HCEC 1CT (cell line): ENCODE measurements around the gene NOS3.
"Not testable (repeated sequence)": the region's sequence is repeated elsewhere in the genome, so short reads cannot be mapped to it uniquely, and the experiment has no call there.

Source experiments
- DNase-seq: peaks from one replicate; pipeline ENCODE4 v3.0.0-alpha.2; 2017

NOS3 gene

DNA sequence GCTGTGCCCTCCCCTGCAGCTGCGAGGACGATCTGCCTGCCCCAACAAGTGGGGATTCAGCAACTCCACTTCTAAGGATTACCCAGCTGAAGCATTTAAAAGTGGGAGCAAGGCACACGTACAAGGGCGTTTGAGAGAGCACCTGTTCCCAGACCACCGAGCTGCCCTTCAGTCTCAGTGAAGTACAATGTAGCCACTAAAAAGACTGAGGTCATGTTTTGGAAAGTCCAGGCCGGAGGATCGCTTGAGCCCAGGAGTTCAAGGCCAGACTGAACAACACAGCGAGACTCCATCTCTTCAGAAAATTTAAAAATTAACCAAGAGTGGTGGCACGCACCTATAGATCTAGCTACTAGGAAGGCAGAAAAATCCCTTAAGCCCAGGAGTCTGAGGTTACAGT lies 14.7 kb downstream of the NOS3 start:
- DNase-seq, result no peak

DNA sequence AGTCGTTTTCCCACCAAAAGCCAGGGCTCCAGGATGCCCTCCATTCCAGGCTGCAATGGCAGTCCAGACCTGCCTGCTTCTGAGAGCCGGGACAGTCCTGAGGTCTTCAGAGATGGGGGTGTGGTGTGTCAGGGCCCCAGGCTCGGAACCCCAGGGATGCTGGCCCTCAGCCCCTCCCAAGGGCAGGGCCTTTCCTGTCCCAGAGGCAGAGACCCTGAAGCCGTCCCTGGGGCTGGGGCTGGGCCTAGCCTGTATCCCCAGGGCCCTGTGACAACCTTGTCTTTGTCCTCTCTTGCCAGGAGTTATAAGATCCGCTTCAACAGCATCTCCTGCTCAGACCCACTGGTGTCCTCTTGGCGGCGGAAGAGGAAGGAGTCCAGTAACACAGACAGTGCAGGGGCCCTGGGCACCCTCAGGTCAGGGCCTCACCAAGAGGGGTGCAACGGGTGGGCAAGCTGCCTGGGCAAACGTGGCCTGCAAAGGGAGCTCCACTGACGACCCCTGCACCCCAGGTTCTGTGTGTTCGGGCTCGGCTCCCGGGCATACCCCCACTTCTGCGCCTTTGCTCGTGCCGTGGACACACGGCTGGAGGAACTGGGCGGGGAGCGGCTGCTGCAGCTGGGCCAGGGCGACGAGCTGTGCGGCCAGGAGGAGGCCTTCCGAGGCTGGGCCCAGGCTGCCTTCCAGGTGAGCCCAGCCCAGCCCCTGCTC lies 15.9 kb downstream of the NOS3 start:
- no peak for DNase-seq

DNA sequence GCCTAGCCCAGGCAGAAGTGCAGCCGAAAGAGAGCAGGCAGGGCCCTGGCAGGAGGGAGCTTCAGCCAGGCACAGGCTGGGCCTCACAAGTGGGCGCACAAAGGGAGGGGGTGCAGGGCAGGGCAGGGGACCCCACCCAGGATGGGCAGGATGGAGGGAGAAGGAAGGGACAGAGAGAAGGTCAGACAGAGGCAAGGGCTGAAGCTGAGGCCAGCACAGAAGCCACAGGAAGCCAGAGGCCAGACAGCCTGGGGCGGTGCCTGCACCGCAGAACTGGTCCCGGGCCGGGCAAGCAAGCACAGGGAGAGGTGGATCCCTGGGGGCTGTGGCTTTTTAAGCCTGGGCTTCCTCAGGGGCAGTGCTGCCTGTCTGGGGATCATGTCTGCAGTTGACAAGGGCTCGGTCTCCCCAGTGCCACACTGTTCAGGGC lies 16.7 kb downstream of the NOS3 start:
- DNase-seq, result no peak

DNA sequence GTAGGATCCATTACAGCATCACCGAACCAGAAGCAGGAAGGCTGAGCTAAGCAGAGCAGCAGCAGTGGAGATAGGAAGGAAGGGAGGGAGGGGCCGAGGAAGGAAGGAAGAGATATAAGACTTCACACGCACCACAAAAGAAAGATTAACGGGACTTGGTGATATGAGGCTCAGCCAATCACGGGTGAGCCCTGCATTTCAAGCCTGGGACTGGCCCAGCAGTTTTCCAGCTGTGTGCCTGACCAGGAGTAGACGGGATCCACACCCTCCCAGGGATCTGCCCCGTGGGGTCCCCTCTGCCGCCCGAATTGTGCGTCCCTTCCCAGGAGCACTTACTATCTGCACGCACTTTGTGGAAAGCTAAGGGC lies 17.3 kb downstream of the NOS3 start:
- no peak for DNase-seq

DNA sequence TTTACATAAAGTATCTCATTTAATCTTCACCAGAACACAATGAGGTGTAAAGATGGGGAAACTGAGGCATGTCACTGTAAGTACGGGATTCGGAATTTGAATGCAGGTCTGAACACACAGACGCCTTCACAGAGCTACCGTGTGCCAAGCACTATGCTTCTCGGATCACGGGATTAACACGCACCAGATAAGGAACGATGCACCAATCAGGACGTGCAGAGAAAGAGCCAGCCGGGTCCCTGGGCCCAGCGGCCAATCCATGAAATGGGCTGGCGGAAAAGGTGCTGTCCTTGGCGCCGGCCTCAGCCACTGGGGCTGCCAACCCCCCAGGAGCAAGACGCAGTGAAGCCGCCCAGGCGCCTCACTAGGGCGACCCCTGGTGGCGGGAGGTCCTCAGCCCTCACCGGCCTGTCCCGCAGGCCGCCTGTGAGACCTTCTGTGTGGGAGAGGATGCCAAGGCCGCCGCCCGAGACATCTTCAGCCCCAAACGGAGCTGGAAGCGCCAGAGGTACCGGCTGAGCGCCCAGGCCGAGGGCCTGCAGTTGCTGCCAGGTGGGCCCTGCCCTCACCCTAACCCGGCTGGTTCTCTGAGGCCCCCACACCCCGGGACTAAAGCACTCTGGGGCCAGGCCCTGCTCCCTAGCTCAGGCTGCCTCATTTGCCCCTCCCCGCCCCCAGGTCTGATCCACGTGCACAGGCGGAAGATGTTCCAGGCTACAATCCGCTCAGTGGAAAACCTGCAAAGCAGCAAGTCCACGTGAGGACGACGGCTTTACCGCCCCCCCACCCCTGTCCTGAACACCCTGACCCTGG lies 17.9 kb downstream of the NOS3 start:
- DNase-seq, result no peak

GRCh38 chr7:151009327-151010036 lies 18.7 kb downstream of the NOS3 start:
- DNase-seq, result no peak

DNA sequence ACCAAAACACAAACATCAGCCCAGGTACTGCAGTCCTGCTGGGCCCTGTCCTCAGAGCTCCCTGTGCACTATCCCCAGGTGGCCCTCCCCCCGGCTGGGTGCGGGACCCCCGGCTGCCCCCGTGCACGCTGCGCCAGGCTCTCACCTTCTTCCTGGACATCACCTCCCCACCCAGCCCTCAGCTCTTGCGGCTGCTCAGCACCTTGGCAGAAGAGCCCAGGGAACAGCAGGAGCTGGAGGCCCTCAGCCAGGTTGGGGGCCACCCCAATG lies 19.2 kb downstream of the NOS3 start:
- no peak for DNase-seq

DNA sequence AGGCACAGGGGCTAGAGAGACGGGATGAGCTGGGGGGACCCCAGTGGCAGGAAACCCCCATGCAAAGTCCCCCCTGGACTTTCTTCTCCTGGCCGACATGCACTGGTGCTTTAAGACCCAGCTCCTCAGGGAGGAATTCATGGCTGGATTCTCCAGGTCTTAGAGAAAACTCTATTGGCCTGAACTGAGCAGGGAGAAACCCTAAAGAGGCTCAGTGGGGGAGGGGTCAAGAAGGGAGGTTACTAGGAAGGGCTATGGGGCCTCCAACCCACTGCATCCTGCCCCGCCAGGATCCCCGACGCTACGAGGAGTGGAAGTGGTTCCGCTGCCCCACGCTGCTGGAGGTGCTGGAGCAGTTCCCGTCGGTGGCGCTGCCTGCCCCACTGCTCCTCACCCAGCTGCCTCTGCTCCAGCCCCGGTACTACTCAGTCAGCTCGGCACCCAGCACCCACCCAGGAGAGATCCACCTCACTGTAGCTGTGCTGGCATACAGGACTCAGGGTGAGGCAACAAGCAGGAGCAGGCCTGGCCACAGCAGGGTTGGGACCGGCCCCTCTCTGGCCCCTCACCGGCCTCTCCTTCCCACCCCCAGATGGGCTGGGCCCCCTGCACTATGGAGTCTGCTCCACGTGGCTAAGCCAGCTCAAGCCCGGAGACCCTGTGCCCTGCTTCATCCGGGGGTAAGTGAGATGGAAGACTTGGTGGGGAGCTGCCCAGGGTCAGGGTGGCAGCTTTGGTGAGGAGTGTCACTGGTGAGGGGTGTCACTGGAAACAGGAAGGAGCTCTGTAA lies 19.7 kb downstream of the NOS3 start:
- no peak for DNase-seq

DNA sequence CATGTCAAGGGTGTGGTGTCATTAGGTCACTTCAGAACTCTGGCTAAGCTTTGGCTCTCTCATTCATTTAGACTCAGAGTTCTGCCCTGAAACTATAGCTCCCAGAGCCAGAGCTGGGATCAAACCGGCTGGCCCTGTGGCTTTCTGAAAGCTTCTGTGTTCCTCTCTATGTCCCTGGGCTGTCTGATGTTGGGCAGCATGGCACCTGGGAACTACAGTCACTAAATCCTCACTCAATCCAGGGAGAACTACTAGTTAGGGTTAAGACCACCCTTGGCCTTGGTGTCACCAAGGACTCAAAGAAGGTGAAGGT lies 20.2 kb downstream of the NOS3 start:
- no peak for DNase-seq

DNA sequence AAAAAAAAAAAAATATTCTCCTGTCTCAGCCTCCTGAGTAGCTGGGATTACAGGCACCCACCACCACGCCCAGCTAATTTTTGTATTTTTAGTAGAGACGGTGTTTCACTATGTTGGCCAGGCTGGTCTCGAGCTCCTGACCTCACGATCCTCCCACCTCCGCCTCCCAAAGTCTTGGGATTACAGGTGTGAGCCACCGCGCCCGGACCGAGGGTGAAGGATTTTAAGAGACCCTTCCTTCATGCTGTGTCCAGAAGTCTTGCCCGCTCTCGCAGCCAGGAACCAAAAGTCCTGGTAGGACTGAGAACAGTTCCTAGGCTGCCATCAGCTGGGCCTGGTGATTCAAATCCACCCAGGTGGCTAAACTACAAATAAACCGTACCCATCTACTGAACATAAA lies 20.8 kb downstream of the NOS3 start:
- DNase-seq, result not testable (repeated sequence)

GRCh38 chr7:151012031-151012692 lies 21.3 kb downstream of the NOS3 start:
- peak; percentile 51 for DNase-seq

DNA sequence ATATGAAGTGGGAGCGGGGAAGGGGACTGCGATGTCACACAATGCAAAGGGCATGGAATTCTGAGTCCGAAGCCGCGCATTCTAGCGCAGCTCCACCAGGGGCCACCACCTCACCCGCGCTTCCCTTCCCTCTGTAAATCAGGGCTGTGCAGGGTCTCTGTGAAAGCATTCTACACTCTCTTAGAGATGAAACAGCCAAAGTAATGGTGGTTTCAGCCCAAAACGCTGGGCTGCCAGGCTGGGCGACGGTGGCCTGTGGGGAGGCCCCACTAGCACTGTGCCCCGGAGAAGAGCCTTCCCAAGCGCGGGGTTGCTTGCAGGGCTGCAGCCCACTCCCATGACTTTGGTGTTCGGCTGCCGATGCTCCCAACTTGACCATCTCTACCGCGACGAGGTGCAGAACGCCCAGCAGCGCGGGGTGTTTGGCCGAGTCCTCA lies 22.1 kb downstream of the NOS3 start:
- DNase-seq, result no peak

DNA sequence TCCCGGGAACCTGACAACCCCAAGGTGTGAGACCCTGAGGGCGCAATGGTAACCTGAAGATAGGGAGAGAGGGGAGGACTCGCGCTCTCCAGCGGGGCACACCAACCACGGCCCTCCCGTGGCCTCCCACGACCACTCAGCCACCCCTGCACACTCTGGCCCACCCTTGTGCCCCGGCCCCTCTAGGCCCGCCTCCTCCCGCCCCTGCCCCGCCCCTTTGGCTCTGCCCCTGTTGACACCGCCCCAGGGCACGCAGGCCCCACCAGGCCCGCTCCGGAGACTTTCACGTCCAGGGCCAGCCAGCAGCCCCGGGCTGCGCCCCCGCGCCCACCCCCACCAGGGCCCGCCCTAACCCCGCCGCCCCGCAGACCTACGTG lies 22.5 kb downstream of the NOS3 start:
- no peak for DNase-seq

- peak; percentile 24 for DNase-seq
These were observed 23.1 kb downstream of the NOS3 start for GRCh38 chr7:151013733-151014497.

DNA sequence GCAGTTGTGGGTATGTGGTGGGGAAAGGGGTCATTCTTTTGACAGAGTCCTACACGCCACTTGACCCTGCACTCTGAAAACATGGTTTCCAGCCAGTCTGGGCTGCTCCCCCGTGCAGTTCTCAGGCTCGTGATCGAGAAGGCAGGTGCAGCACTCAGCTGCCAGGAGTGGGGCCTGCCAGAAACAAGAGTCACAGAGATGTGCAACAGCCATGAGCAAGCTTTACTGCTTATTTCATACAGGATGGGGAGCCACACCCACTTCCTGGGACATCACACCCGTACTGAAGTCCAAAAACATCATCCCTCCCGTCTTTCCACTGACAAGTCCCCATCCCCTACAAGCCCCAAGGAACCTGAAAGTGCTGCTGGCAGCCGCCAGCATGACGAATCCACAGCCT lies 24.1 kb downstream of the NOS3 start:
- DNase-seq, result peak; percentile 23

- DNase-seq, result no peak
These were observed 25.1 kb downstream of the NOS3 start for GRCh38 chr7:151015967-151016366.

- no peak for DNase-seq
These were observed 25.7 kb downstream of the NOS3 start for GRCh38 chr7:151016505-151016904.

DNA sequence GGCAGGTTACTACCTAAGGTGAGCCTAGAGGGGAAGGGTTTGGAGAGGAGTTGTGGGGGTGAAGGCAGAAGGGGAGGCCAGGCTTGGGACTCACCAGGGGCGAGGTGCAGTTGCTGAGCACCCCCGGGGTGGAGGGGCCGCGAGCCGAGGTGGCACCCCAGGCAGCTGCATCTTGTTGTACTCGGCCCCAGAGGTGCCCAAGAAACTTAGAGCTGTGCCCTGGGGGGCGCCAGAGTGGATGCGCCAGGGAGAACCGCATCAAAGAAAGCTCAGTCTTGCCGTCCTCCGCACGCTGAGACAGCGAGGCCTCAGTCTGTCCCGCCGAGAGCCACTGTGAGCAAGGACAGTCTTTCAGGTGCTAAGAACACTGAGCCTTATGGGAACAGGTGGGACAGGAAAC lies 26.1 kb downstream of the NOS3 start:
- no peak for DNase-seq

DNA sequence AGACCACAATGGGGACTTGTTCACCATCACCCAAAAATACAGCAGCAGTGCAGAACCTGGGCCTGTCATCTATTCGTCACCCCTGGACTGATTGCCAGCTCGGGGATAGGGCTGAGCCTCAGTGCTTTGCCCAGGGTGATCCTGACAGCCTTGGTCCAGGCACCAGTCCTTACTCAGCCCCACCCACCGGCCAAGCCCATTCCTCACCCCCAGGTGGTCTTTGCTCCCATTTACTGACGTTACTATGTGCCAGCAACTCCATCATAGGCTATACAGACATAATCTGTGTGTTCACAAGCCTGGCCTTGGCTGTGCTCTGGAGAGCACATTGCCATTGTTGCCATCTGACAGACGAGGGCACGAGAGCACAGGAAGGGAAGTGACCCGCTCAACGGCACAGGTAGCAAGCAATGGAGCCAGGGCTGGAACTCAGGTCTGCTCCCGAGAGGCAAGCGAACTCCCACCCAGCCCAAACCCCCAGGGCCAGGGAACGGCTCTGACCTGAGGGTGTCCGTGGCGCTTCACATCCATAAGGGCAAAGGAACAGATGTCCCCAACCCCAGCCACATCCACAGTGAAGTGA lies 26.6 kb downstream of the NOS3 start:
- no peak for DNase-seq

DNA sequence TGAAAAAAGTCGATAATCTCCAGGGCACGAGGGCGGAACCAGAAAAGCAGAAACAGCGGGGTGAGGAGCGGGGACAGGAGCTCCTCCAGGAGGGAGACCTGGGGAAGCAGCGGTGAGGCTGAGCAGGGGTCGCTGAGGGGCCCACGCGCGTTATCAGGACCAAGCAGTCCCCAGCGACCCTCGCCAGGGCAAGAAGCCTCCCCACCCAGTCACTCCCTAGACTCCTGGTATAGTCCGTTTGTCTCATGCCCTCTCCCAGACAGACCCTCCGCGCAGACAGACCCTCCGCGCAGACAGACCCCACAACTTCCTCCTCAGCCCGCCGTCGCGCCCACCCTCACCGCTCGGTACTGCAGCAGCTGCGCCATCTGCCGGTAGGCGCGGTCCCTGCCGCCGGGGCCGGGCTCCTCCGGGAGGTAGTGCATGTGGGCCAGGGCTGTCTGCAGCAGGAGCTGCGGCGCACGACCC lies 27.2 kb downstream of the NOS3 start:
- DNase-seq, result no peak

DNA sequence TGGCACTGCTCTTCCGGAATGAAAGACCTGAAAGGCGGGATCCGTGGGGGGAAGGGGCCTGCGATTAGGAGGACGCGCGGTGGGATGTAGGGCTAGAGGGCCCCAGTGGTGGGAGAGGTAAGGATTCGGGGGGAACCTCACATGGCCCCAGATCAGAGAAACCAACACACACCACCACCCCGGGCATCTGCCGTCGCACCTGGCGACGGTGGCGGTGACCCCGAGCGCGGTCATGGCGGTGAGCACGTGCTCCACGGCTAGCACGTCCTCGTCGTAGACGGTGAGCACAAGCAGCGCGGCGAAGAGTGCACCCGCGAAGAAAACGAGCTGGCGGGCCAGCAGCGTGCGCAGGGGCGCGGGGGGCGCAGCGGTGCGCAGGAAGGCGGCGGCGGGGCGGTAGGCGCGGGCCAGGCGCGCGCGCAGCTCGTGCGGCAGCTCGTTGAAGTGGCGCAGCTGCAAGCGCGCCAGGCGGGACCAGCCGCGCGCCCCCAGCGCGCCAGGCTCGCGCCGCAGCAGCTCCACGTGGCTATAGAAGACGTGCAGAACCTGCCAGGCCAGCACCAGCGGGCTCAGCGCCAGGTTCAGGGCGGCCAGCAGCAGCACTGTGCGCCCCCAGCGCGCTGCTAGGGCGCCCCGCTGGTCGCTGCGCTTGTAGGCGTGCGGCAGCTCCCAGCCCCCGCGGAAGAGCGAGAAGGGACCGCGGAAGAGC lies 27.8 kb downstream of the NOS3 start:
- no peak for DNase-seq
